Measurements from ENCODE around the gene SLC18B1. TPM values are rescaled to one million over a fixed set of nuclear protein-coding genes. Genes with fewer than 3 reads are reported as not detected.
A peak's percentile ranks its signal among the peaks of the same experiment; 100 is the strongest.

Gene SLC18B1
- total RNA-seq, 1 donor from 2014 or later: 2.7 TPM

DNA sequence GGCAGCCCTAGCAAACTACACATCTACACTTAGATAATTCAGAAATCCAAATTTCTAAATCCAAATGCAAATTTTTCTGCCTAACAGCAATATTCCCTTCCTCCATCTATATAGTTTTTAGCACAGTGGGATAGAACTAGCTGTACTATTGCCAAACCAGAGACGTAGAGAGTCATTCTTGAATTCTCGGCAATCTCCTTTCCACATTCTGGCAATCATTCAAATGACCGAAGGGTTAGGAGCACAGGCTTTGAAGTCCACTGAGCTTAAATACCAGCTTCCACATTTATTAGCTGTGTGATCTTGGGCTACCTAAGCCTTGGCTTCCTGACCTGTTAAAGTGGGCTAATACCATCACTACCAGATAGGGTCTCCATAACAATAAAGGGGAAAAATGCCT lies 12.8 kb upstream of the SLC18B1 start:
- no peak for DNase-seq
- no peak overlapping the region for H3K27ac ChIP-seq (replicated peaks)
- intact Hi-C loops (cut with micrococcal nuclease): no loop called here

GRCh38 chr6:132805548-132805947 lies 7.1 kb upstream of the SLC18B1 start:
- intact Hi-C loops (cut with micrococcal nuclease): no loop called here
- H3K27me3 ChIP-seq (ENCODE audit: low read depth): no peaks in the 10 kb centered on the region
- TF ChIP-seq, protein P1, sequence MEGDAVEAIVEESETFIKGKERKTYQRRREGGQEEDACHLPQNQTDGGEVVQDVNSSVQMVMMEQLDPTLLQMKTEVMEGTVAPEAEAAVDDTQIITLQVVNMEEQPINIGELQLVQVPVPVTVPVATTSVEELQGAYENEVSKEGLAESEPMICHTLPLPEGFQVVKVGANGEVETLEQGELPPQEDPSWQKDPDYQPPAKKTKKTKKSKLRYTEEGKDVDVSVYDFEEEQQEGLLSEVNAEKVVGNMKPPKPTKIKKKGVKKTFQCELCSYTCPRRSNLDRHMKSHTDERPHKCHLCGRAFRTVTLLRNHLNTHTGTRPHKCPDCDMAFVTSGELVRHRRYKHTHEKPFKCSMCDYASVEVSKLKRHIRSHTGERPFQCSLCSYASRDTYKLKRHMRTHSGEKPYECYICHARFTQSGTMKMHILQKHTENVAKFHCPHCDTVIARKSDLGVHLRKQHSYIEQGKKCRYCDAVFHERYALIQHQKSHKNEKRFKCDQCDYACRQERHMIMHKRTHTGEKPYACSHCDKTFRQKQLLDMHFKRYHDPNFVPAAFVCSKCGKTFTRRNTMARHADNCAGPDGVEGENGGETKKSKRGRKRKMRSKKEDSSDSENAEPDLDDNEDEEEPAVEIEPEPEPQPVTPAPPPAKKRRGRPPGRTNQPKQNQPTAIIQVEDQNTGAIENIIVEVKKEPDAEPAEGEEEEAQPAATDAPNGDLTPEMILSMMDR (IDR thresholded peaks at IDR 0.05; ENCODE audit: borderline replicate concordance): no peak
- H3K4me3 ChIP-seq: no peak overlapping the region
- no peak for DNase-seq
- no peak overlapping the region for H3K27ac ChIP-seq (replicated peaks)
- H3K4me1 ChIP-seq: no peaks in the 10 kb centered on the region
- no peaks in the 10 kb centered on the region for H3K36me3 ChIP-seq
- H3K9me3 ChIP-seq (replicated peaks): peaks cover 31% of the 10 kb centered on the region

More for the DNA sequence above, 12.8 kb upstream of the SLC18B1 start:
- H3K4me3 ChIP-seq: no peak overlapping the region
- H3K4me1 ChIP-seq: peaks cover 37% of the 10 kb centered on the region
- TF ChIP-seq, protein P1 (IDR thresholded peaks at IDR 0.05; ENCODE audit: borderline replicate concordance): no peak
- peaks cover 11% of the 10 kb centered on the region for H3K36me3 ChIP-seq
- H3K27me3 ChIP-seq (ENCODE audit: low read depth): no peaks in the 10 kb centered on the region
- H3K9me3 ChIP-seq (replicated peaks): peaks cover 1% of the 10 kb centered on the region

DNA sequence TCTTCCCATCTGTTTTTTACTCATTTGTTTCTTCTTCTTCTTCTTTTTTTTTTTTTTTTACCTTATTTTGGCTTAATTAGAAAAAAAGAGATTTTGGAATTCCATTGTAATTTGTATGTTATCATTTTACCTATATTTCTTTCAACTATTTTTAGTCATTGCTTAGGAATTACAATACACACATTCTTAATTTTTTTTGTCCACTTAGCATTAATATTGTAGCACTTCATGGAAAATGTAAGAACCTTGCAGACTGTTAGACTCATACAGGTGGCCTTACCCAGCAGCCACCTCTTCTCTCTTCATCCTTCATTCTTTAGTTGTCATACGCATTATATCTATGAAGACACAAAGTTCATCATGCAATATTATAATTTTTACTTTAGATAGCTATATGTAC lies 5.8 kb upstream of the SLC18B1 start:
- Histone ChIP-seq H3K4me1 (no peaks in the 10 kb centered on the region), H3K4me3 (no peak overlapping the region), H3K9me3 (replicated peaks) (peaks cover 31% of the 10 kb centered on the region), H3K27ac (replicated peaks) (no peak overlapping the region), H3K36me3 (no peaks in the 10 kb centered on the region), H3K27me3 (ENCODE audit: low read depth) (no peaks in the 10 kb centered on the region)
- intact Hi-C loops (cut with micrococcal nuclease): no loop called here
- TF ChIP-seq, protein P1 (IDR thresholded peaks at IDR 0.05; ENCODE audit: borderline replicate concordance): no peak
- no peak for DNase-seq

- Histone ChIP-seq H3K36me3 (no peaks in the 10 kb centered on the region), H3K9me3 (replicated peaks) (peaks cover 24% of the 10 kb centered on the region), H3K27me3 (ENCODE audit: low read depth) (no peaks in the 10 kb centered on the region), H3K4me1 (peaks cover 12% of the 10 kb centered on the region), H3K27ac (replicated peaks) (no peak overlapping the region), H3K4me3 (no peak overlapping the region)
- intact Hi-C loops (cut with micrococcal nuclease): no loop called here
- TF ChIP-seq, protein P1 (IDR thresholded peaks at IDR 0.05; ENCODE audit: borderline replicate concordance): no peak
- no peak for DNase-seq
Measured at GRCh38 chr6:132800656-132801055, 2.2 kb upstream of the SLC18B1 start.

- TF ChIP-seq, protein P1 (IDR thresholded peaks at IDR 0.05; ENCODE audit: borderline replicate concordance): peak; percentile 82
- no peaks in the 10 kb centered on the region for H3K36me3 ChIP-seq
- peaks cover 13% of the 10 kb centered on the region for H3K9me3 ChIP-seq (replicated peaks)
- H3K4me3 ChIP-seq: peak overlapping the region; percentile 81
- intact Hi-C loops (cut with micrococcal nuclease): no loop called here
- peak overlapping the region; percentile 74 for H3K27ac ChIP-seq (replicated peaks)
- peak; percentile 70 for DNase-seq
- H3K27me3 ChIP-seq (ENCODE audit: low read depth): no peaks in the 10 kb centered on the region
- H3K4me1 ChIP-seq: peaks cover 12% of the 10 kb centered on the region
Measured at GRCh38 chr6:132798869-132799538, 567 bp upstream of the SLC18B1 start.

Measured in left ventricle myocardium inferior (tissue), 1 donor.